Activated CD4-positive, alpha-beta T cell treated with anti-CD3 and anti-CD28 coated beads, Interleukin-10, Interleukin-2, amounts not matched to agents 100 ng/mL and 50 ng/mL, durations not matched to agents 16 hours and 8 hours (primary cell): ENCODE data around the gene CAMTA1.
"Not testable (repeated sequence)": the region's sequence is repeated elsewhere in the genome, so short reads cannot be mapped to it uniquely, and the experiment has no call there.

ENCODE experiments used
- DNase-seq: peaks from one replicate; pipeline ENCODE4 v3.0.0-alpha.2; 2020

CAMTA1 gene

GRCh38 chr1:6810146-6810734 lies 25.0 kb downstream of the CAMTA1 start:
- DNase-seq, result not testable (repeated sequence)

DNA sequence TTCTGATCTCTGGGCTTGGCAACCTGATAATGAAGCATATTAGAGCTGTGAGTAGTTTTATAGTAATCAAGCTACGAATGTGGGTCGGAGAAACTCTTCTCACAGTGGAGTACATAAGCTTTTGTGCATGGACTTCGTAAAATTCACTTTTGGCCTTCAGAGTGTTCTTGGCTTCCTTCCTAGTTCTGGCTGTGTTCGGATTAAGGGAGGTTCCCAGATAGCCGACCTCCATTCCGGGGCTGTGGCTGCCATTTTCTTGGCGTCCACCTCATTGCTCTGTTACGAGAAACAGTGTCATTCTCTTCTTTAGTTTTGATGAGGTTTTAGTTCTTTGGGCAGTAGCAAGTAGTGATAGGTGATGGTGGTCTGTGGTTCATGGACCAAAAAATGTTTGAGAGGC lies 26.3 kb downstream of the CAMTA1 start:
- no peak for DNase-seq

GRCh38 chr1:6813165-6813564 lies 27.9 kb downstream of the CAMTA1 start:
- DNase-seq, result no peak

DNA sequence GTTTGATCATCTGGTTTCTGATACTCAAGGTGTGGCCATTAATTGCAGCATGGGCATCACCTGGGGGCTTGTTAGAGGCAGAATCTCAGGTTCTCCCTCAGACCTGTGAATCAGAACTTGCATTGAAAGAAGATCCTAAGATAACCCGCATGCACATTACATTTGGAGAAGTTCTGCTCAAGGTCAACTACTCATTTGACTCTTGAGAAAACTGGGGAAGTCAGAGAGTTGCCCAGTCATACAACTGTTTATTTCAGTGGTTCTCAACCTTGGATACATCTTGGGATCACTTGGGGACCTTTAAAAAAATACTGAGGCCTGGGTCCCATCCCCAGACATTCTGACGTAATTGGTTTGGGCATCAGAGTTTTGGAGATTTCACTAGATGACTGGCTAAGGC lies 30.5 kb downstream of the CAMTA1 start:
- no peak for DNase-seq

- no peak for DNase-seq
Observed at GRCh38 chr1:6819246-6820040, 34.2 kb downstream of the CAMTA1 start.

DNA sequence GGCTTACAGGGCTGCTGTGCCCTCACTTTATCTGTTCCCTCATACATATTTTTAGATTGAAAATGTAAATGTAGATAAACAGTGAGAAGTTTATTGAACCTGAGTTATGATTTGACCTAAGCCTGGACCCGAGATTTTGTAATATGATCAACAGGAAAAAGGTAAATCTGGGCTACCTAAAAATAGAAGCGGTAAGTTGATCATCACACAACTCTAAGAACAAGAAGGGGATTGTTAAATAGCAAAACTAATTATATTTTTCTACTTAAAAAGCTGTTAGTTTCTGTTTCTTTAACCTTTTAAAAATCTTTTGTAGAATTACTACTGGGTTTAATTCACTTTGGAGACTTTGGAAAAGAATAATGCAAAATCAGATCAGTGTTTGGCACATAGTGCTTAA lies 35.6 kb downstream of the CAMTA1 start:
- no peak for DNase-seq

DNA sequence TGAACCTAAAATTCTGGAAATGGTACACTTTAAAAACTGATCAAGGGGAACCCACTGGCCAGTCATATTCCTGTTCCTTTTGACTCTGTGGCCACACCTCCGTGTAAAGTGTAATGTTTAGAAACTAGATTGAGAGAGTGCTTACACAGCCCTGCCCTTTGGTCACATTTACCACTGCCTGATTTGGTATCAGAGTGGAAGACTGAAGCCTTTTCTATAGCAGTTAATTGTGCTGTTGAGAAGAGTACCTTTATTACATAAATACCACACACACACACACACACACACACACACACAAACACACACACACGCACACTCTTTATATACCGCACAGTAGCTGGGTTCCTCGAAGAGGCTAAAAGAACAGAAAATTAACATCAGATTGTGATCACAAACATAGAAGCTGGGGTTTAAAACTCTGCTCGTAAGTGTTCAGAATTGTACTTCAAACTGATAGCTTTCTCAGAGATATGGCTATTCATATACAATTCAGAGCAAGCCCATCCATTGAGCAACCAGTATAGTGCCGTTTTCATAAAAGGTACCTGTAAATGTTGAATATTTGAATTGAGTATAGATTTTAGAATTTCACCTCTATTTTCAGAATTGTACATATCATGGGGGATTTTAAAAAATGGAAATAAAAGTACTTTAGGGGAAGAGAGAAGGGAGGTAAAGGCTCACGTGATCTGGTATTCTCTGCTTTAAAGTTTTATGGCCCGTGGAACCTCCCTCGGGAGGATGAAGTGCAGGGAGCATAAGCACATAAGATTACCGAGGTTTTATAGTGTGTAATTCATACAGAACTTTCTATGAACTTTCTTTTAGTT lies 37.5 kb downstream of the CAMTA1 start:
- peak; percentile 9 for DNase-seq

- DNase-seq, result no peak
Observed at GRCh38 chr1:6823793-6824192, 38.5 kb downstream of the CAMTA1 start.

- no peak for DNase-seq
Observed at GRCh38 chr1:6824665-6825368, 39.6 kb downstream of the CAMTA1 start.

- no peak for DNase-seq
Observed at GRCh38 chr1:6825828-6826227, 40.6 kb downstream of the CAMTA1 start.

DNA sequence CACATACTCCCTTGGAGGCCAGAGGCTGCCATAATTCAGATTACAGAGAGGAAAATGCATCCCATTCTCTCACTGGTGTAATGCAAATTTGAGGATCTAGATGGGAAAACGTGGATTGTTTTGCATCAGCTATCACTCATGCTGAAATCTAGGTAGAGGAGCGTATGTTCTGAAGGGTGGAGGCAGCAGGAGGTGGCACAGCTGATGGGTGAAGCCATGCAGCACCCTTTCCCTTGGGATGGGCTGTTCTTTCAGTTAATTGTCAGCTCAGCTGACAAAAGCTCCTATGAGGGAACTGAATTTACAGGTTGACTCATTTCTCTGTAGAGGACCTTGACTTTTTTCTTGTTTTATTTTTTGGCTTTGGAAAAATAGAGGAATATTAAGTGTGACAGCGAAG lies 41.8 kb downstream of the CAMTA1 start:
- no peak for DNase-seq

DNA sequence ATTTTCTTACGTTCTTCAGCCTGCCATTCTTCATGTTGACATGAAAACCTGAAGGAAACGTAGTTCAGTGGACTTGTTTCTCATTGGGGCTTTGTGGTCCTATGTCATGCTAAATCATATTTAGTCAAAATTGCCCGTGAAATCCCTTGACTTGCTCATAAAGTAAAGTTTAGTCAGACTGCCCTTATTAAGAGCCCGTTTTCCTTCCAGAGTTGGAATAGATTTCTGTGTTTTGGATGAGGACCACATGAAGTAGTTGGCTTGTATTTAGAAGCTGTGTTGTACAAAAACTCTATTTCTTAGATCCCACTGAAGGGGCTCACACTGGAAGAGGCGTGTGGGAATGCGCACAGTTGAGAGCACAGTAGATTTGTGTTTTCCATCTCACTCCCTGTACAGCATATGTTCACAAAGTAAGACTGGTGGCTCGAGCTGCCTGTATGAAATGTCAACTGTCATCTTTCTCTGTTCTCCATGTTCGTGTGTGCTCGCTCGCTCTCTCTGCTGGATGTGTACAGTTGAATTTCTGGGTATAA lies 42.4 kb downstream of the CAMTA1 start:
- DNase-seq, result no peak

- no peak for DNase-seq
Observed at GRCh38 chr1:6831366-6831765, 46.1 kb downstream of the CAMTA1 start.

DNA sequence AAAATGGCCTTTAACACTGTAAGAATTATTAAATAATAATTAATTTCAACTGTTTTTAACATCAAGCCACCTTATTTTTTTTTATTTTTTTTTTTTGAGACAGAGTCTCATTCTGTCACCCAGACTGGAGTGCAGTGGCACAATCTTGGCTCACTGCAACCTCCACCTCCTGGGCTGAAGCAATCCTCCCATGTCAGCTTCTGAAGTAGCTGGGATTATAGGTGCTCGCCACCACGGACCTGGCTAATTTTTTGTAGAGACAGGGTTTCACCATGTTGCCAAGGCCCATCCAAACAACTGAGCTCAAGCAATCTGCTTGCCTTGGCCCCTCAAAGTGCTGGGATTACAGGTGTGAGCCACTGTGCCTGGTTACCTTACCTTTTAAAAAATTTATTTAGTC lies 46.8 kb downstream of the CAMTA1 start:
- not testable (repeated sequence) for DNase-seq

- no peak for DNase-seq
Observed at GRCh38 chr1:6832531-6833188, 47.4 kb downstream of the CAMTA1 start.

GRCh38 chr1:6833804-6834203 lies 48.5 kb downstream of the CAMTA1 start:
- DNase-seq, result no peak

GRCh38 chr1:6834366-6834765 lies 49.1 kb downstream of the CAMTA1 start:
- DNase-seq, result no peak

- no peak for DNase-seq
Observed at GRCh38 chr1:6835139-6835538, 49.9 kb downstream of the CAMTA1 start.

DNA sequence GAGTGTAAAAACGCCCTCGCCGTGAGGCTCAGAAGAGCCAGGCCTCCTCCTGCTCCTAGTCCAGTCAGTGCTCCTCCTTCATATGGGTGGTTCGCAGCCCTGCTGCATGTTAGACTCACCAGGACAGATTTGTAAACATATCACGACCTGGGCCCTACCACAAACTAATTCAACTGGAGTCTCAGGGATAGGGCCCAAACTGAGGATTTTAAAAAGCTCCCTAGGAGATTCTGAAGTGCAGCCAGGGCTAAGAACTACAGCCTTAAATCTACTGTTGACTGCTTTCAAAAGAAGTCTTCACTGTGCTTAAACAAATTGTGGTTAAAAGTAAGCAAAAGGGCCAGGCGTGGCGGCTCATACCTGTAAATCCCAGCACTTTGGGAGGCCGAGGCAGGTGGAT lies 57.0 kb downstream of the CAMTA1 start:
- no peak for DNase-seq

GRCh38 chr1:6845786-6846185 lies 60.5 kb downstream of the CAMTA1 start:
- DNase-seq, result not testable (repeated sequence)

- DNase-seq, result no peak
Observed at GRCh38 chr1:6848816-6849215, 63.6 kb downstream of the CAMTA1 start.

- no peak for DNase-seq
Observed at GRCh38 chr1:6850537-6850936, 65.3 kb downstream of the CAMTA1 start.
